Measurements from ENCODE around the gene RAB20. TPM values are rescaled to one million over a fixed set of nuclear protein-coding genes. Genes with fewer than 3 reads are reported as not detected.
A peak's percentile ranks its signal among the peaks of the same experiment; 100 is the strongest.

RAB20 gene
- total RNA-seq, 1 donor from 2014 or later, result 7.8 TPM

DNA sequence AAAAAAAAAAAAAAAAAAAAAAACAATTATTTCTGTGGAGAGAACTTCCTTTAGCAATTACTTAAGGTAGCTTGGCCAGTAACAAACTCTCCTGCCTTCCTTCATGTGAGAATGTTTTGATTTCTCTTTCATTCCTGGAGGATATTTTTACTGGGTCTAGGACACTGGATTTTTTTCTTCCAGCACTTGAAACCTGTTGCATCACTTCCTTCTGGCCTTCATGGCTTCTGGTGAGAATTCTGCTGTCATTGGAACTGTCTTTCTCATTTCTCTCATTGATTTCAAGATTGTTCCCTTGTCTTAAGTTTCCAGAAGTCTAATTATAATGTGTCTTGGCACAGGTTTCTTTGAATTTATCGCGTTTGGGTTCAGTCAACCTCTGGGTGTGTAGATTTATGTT lies 19.3 kb upstream of the RAB20 start:
- TF ChIP-seq, protein P1, sequence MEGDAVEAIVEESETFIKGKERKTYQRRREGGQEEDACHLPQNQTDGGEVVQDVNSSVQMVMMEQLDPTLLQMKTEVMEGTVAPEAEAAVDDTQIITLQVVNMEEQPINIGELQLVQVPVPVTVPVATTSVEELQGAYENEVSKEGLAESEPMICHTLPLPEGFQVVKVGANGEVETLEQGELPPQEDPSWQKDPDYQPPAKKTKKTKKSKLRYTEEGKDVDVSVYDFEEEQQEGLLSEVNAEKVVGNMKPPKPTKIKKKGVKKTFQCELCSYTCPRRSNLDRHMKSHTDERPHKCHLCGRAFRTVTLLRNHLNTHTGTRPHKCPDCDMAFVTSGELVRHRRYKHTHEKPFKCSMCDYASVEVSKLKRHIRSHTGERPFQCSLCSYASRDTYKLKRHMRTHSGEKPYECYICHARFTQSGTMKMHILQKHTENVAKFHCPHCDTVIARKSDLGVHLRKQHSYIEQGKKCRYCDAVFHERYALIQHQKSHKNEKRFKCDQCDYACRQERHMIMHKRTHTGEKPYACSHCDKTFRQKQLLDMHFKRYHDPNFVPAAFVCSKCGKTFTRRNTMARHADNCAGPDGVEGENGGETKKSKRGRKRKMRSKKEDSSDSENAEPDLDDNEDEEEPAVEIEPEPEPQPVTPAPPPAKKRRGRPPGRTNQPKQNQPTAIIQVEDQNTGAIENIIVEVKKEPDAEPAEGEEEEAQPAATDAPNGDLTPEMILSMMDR (IDR thresholded peaks at IDR 0.05), result no peak
- no peak overlapping the region for H3K4me3 Mint-ChIP-seq (ENCODE audit: unreplicated experiment)
- peaks cover 15% of the 10 kb centered on the region for H3K4me1 Mint-ChIP-seq (ENCODE audit: low read depth)
- no peaks in the 10 kb centered on the region for H3K36me3 Mint-ChIP-seq (ENCODE audit: low read depth)
- no peaks in the 10 kb centered on the region for H3K9me3 Mint-ChIP-seq (ENCODE audit: low read depth)
- H3K27ac Mint-ChIP-seq (ENCODE audit: unreplicated experiment), result peak overlapping the region; percentile 96
- DNase-seq (ENCODE audit: low spot score), result no peak
- no peaks in the 10 kb centered on the region for H3K27me3 Mint-ChIP-seq (ENCODE audit: low read depth)

DNA sequence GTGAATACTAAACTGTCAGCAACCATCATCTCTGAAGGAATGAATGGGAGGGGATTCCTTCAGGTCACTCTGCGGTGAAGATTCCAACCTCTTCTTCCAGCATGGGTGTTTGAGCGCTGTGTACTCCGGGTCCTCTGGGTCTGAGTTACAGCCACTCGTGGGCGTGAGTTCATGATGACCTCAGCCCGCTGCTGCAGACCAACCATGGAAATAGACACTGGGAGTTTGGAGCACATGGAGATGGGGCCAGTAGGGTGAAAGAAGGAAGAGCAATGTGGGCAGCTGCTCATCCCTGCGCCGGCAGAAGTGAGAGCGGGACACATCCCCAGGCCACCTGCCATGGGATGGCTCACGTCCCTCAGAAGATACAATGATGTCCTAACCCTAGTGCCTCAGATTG lies 16.8 kb upstream of the RAB20 start:
- DNase-seq (ENCODE audit: low spot score), result no peak
- Mint-ChIP-seq H3K36me3 (ENCODE audit: low read depth) (peaks cover 1% of the 10 kb centered on the region), H3K4me1 (ENCODE audit: low read depth) (peaks cover 21% of the 10 kb centered on the region), H3K27me3 (ENCODE audit: low read depth) (peaks cover 7% of the 10 kb centered on the region), H3K27ac (ENCODE audit: unreplicated experiment) (no peak overlapping the region), H3K4me3 (ENCODE audit: unreplicated experiment) (no peak overlapping the region), H3K9me3 (ENCODE audit: low read depth) (no peaks in the 10 kb centered on the region)
- TF ChIP-seq, protein P1 (IDR thresholded peaks at IDR 0.05), result no peak

DNA sequence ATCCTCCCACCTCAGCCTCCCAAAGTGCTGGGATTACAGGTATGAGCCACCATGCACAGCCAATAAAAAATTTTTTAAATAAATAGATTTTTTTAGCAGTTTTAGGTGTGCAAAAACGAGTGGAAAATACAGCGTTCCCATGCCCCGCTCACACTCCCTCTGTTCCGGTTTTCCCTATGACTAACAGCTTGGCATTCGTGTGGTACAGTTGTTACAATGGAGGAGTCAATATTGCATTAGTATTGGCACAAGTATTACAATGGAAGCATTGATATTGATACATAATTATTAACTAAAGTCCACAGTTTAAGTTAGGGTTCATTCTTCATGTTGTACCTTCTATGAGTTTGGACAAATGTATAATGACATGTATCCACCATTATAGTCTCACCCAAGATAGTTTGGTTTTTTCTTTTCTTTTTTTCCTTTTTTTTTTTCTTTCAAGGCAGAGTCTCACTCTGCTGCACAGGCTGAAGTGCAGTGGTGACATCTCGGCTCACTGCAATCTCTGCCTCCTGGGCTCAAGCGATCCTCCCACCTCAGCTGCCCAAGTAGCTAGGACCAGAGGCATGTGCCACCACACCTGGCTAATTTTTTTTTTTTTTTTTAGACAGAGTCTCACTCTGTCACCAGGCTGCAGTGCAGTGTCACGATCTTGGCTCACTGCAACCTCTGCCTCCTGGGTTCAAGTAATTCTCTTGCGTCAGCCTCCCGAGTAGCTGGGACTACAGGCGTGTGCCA lies 15.4 kb upstream of the RAB20 start:
- no peak overlapping the region for H3K27ac Mint-ChIP-seq (ENCODE audit: unreplicated experiment)
- peaks cover 21% of the 10 kb centered on the region for H3K4me1 Mint-ChIP-seq (ENCODE audit: low read depth)
- peaks cover 1% of the 10 kb centered on the region for H3K36me3 Mint-ChIP-seq (ENCODE audit: low read depth)
- no peak overlapping the region for H3K4me3 Mint-ChIP-seq (ENCODE audit: unreplicated experiment)
- DNase-seq (ENCODE audit: low spot score), result no peak
- TF ChIP-seq, protein P1 (IDR thresholded peaks at IDR 0.05), result no peak
- H3K27me3 Mint-ChIP-seq (ENCODE audit: low read depth), result peaks cover 7% of the 10 kb centered on the region
- no peaks in the 10 kb centered on the region for H3K9me3 Mint-ChIP-seq (ENCODE audit: low read depth)

DNA sequence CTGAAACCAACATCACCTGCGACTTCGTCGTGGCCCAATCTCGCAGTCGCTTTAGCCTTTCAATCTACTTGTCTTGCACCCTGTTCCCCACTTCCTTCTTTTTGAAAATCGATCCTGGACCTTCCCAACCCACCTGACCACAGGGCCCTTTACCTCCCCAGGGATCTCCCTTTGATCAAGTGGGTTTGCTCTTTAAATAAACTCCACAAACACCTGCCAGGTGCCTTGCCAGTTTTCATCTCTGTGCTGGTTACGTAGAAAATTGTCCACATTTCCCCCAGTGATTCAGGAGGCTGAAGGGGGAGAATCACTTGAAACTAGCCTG lies 14.5 kb upstream of the RAB20 start:
- H3K27me3 Mint-ChIP-seq (ENCODE audit: low read depth), result peaks cover 10% of the 10 kb centered on the region
- no peaks in the 10 kb centered on the region for H3K9me3 Mint-ChIP-seq (ENCODE audit: low read depth)
- peaks cover 1% of the 10 kb centered on the region for H3K36me3 Mint-ChIP-seq (ENCODE audit: low read depth)
- DNase-seq (ENCODE audit: low spot score), result no peak
- no peak overlapping the region for H3K4me3 Mint-ChIP-seq (ENCODE audit: unreplicated experiment)
- peaks cover 16% of the 10 kb centered on the region for H3K4me1 Mint-ChIP-seq (ENCODE audit: low read depth)
- no peak overlapping the region for H3K27ac Mint-ChIP-seq (ENCODE audit: unreplicated experiment)
- TF ChIP-seq, protein P1 (IDR thresholded peaks at IDR 0.05), result no peak

DNA sequence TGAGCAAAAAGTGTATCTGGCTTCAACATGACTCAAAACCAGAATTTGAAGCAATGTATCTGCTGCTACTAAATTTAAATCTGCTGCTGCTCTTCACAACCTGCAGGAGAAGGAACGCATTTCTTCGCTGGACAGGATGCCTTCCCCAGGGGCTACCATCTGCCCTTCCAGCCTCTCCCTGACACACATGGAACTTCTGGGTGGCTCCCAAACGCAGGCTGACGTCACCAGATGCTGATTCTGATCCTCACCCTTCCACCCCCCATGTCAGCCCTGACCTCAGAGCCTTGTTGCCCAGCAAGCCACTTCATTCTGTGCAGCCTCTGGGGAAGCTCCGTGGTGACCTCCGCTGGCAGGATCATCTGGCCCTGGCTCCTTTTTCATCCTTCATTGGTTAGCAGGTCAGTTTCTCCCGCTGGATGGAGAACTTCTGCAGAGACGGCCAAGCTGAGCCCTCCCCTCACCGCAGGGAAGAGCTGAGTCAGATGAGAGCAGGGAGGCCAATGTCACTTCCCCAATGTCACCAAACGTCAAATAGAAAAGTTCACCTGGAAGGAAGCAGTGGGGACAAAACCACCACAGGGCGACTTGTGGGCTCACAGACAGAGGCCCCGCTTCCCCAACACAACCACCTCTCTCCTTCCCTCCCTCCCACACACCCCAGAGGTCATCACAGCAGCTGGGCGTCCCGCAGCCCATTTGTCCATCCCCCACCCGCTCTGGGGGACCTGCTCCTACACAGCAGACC lies 14.0 kb upstream of the RAB20 start:
- H3K27me3 Mint-ChIP-seq (ENCODE audit: low read depth), result peaks cover 10% of the 10 kb centered on the region
- TF ChIP-seq, protein P1 (IDR thresholded peaks at IDR 0.05), result peak; percentile 8
- H3K4me1 Mint-ChIP-seq (ENCODE audit: low read depth), result peaks cover 12% of the 10 kb centered on the region
- no peak overlapping the region for H3K4me3 Mint-ChIP-seq (ENCODE audit: unreplicated experiment)
- H3K9me3 Mint-ChIP-seq (ENCODE audit: low read depth), result no peaks in the 10 kb centered on the region
- no peak overlapping the region for H3K27ac Mint-ChIP-seq (ENCODE audit: unreplicated experiment)
- peaks cover 1% of the 10 kb centered on the region for H3K36me3 Mint-ChIP-seq (ENCODE audit: low read depth)
- no peak for DNase-seq (ENCODE audit: low spot score)

All from chondrocyte (in vitro differentiated cells).